Mucosa of rectum (tissue), 2 donors: ENCODE data around the gene MPIG6B.

Source experiments
- H3K27ac ChIP-seq, 2 donors: one replicate each; pipeline ENCODE4 v1.7.0; 2013; ENCODE audit warnings: inconsistent platforms in 2 of 2, low read depth in 2 of 2, low read length in 2 of 2
- H3K27me3 ChIP-seq, 2 donors: one replicate each; pipeline ENCODE4 v1.7.0; 2013; ENCODE audit warnings: low read length in 2 of 2; ENCODE audit not compliant: control insufficient read depth in 2 of 2, insufficient read depth in 2 of 2
- H3K36me3 ChIP-seq, 2 donors: one replicate each; pipeline ENCODE4 v1.7.0; 2013; ENCODE audit warnings: low read length in 2 of 2; ENCODE audit not compliant: control insufficient read depth in 2 of 2, insufficient read depth in 2 of 2
- H3K4me1 ChIP-seq, 2 donors: one replicate each; pipeline ENCODE4 v1.7.0; 2013; ENCODE audit warnings: low read length in 2 of 2, mild to moderate bottlenecking in 1 of 2; ENCODE audit not compliant: control insufficient read depth in 2 of 2, insufficient read depth in 2 of 2
- H3K4me3 ChIP-seq, 2 donors: one replicate each; pipeline ENCODE4 v1.7.0; 2013; ENCODE audit warnings: low read length in 2 of 2
- H3K9ac ChIP-seq, 2 donors: one replicate each; pipeline ENCODE4 v1.7.0; 2013; ENCODE audit warnings: low read length in 2 of 2, low read depth in 1 of 2, mild to moderate bottlenecking in 1 of 2
- H3K9me3 ChIP-seq, 2 donors: one replicate each; pipeline ENCODE4 v1.7.0; 2013; ENCODE audit warnings: low read length in 2 of 2; ENCODE audit not compliant: control insufficient read depth in 2 of 2
- donor health status: healthy.
- donor health status: Normal muscosa, but diverticular disease.

Gene MPIG6B

DNA sequence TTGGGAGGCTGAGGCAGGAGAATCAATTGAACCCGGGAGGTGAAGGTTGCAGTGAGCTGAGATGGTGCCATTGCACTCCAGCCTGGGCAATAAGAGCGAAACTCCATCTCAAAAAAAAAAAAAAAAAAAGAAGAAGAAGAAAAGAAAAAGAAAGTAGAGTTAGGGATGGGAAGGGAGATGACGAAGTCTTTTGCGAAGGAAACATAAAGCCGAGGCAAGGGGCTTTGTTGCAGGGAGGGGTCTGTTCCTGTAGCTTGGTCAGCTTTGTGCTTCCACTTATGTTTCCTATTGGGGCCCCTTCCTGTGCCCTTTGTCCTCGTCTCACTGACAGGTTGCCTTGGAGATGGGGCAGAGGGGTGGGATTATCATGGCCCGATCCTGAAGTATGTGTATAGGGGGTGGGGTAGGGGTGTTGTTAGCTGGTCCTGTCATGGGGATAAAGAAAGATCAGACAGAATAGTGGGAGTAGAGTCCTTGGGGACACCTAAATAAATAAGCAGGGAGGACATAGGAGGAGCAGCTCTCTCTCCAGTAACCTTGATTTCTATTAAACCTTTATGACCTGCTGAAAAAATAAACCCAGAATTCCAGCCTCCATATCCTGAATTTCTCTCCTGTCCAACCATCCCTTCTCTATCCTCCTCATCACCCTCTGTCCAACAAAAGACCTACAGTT lies 14.3 kb downstream of the MPIG6B start:
- H3K9ac ChIP-seq: peak overlapping the region; percentile 54 to 72

DNA sequence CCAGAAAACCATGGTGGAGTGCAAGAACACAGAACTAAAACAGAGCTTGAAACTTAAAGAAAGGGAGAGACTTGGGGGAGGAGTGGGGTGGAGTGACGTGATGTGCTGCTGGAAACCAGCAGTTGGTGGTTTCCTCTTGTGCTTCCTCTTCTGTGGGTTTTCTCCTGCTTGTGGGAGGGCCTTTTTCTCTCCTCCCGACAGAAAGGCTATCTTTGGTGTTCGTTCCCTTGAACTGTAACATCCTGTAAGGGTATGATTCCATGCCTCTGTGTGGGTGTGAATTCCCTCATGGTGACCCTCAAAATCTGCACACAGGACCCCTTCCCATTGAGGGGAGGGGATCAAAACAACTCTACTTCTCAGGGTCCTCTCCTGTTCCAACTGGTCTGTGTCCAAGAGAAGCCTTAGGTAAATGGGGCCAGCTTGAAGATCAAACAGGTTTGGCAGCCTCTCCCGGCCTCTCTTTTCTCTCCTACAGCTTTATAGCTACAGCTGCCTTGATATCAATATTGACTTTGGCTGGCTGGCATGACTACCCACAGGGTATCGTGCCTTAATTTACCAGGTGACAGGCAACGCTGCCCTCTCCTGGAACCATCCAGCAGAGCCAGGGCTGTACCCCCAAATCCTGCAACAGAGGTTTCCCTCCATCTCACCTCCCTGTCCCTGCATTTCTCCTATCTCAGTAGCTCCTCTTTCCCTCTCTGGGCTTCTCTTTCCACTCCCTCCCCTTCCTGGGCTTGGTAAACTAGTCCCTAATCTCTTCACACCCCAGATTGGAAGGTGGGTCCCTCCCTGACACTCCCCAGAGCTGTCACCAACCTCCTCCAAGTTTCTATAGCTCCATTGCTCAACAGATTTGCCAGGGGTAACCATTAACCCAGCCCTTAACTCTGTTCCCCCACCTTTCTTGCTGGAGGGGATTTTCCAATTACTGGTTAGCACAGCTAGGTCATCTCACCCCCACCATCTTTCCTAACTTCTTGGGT lies 15.1 kb downstream of the MPIG6B start:
- H3K4me1 ChIP-seq: peaks cover 44 to 46% of the 10 kb centered on the region in 2 donors
- peak overlapping the region; percentile 96 to 97 for H3K27ac ChIP-seq
- peaks cover 11 to 23% of the 10 kb centered on the region in 2 donors for H3K36me3 ChIP-seq
- H3K27me3 ChIP-seq: no peaks in the 10 kb centered on the region
- H3K9me3 ChIP-seq: no peaks in the 10 kb centered on the region
- H3K4me3 ChIP-seq: peak overlapping the region; percentile 2 to 87
- H3K9ac ChIP-seq: peak overlapping the region; percentile 54 to 72

More for the DNA sequence above, 14.3 kb downstream of the MPIG6B start:
- Histone ChIP-seq H3K4me3 (peak overlapping the region; percentile 2 to 87), H3K36me3 (peaks cover 16 to 23% of the 10 kb centered on the region in 2 donors), H3K27me3 (no peaks in the 10 kb centered on the region), H3K4me1 (peaks cover 44 to 46% of the 10 kb centered on the region in 2 donors), H3K27ac (peak overlapping the region; percentile 96 to 97), H3K9me3 (no peaks in the 10 kb centered on the region)

DNA sequence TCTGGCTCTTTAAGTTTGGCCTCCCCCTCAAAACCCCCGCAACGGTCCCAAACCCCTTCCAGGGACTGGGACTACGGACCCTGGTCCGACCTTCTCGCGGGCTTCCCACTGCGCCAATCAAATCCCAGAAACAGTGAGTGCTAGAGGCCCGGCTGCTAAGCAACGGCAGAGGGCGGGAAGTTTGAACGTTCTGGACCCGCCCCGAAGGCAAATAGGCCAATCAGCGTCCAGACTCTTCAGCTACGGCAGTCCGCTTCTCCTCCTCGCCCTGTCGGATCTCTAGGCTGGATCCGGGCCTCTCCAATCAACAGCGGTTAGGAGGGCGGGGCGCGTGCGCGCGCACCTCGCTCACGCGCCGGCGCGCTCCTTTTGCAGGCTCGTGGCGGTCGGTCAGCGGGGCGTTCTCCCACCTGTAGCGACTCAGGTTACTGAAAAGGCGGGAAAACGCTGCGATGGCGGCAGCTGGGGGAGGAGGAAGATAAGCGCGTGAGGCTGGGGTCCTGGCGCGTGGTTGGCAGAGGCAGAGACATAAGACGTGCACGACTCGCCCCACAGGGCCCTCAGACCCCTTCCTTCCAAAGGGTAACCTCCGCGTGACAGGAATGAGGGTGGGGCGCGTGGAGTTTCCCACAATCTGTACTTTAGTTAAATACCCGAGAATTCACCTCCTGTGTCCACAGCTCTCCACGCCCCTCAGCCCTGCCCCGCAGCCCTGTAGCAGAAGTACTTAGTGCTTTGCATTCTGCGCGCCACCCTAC lies 16.6 kb downstream of the MPIG6B start, which contains the start of gene MSH5:
TSS of gene MSH5 (plus strand) at position 367 of the 758 bp plus-strand sequence. CDS start 462 bp downstream, outside the sequence.
- Histone ChIP-seq H3K27me3 (no peaks in the 10 kb centered on the region), H3K9me3 (no peaks in the 10 kb centered on the region), H3K36me3 (peaks cover 0 to 18% of the 10 kb centered on the region in 2 donors), H3K9ac (peak within 1 kb of the TSS; percentile 85 to 89), H3K27ac (peak within 1 kb of the TSS; percentile 96 to 97), H3K4me1 (peaks cover 30 to 33% of the 10 kb centered on the region in 2 donors), H3K4me3 (peak within 1 kb of the TSS; percentile 81 to 87)

DNA sequence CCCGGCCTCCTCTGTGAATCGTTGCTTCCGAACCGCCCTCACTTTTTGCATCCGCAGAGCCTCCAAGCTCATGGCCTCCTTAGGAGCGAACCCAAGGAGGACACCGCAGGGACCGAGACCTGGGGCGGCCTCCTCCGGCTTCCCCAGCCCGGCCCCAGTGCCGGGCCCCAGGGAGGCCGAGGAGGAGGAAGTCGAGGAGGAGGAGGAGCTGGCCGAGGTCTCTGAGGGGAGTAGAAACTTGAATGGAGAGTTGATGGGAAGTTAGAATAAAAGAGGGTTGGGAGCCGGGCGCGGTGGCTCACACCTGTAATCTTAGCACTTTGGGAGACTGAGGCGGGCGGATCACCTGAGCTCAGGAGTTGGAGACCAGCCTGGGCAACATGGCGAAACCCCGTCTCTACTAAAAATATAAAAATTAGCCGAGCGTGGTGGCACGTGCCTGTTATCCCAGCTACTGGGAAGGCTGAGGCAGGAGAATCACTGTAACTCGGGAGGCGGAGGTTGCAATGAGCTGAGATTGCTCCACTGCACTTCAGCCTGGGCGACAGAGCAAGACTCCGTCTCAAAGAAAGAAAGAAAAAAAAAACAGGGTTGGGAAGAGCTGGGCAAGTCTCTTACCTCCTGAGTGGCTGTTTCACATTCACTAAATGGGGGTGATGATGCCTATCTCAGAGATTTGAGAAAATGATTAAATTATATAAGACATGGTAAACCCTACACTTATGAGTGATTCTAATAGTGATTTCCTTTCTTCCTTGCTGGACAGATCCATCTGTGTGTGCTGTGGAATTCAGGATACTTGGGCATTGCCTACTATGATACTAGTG lies 17.4 kb downstream of the MPIG6B start:
- Histone ChIP-seq H3K27ac (peak overlapping the region; percentile 90 to 97), H3K9ac (peak overlapping the region; percentile 85 to 89), H3K27me3 (no peaks in the 10 kb centered on the region), H3K36me3 (peaks cover 0 to 18% of the 10 kb centered on the region in 2 donors), H3K9me3 (no peaks in the 10 kb centered on the region), H3K4me1 (peaks cover 30 to 33% of the 10 kb centered on the region in 2 donors), H3K4me3 (peak overlapping the region; percentile 81 to 87)

DNA sequence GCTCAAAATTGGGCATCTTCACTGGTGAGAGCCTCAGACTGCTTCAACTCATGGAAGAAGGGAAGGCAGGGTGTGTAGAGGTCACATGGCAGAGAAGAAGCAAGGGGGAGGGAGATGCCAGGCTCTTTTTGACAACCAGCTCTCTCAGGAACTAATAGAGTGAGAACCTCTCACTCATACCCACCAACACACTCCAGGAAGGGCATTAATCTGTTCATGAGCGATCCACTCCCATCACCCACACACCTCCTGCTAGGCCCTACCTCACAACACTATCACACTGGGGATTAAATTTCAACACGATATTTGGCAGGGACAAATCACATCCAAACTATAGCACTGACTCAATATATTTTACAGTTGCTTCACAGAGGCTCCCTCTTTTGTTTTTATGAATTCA lies 18.6 kb downstream of the MPIG6B start:
- Histone ChIP-seq H3K36me3 (peaks cover 0 to 18% of the 10 kb centered on the region in 2 donors), H3K27ac (no peak overlapping the region), H3K4me1 (peaks cover 28 to 29% of the 10 kb centered on the region in 2 donors), H3K9ac (no peak overlapping the region), H3K4me3 (no peak overlapping the region), H3K9me3 (no peaks in the 10 kb centered on the region), H3K27me3 (no peaks in the 10 kb centered on the region)

DNA sequence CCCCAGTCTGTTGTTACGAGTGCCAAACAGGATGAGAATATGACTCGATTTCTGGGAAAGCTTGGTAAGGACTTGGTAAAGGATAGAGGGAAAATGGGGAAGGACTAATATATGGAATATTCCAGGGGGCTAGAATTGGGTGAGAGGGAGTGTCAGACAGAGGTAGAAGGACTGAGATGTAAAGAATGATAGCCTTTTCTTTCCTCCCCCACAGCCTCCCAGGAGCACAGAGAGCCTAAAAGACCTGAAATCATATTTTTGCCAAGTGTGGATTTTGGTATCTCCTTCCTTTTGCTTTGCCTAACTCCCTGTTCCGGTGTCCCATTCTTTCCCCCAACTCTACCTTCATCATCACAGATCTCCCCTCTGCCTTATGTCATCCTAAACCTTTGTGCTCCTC lies 19.7 kb downstream of the MPIG6B start:
- Histone ChIP-seq H3K9me3 (no peaks in the 10 kb centered on the region), H3K4me3 (no peak overlapping the region), H3K4me1 (peaks cover 19 to 20% of the 10 kb centered on the region in 2 donors), H3K36me3 (peaks cover 0 to 24% of the 10 kb centered on the region in 2 donors), H3K27me3 (no peaks in the 10 kb centered on the region), H3K27ac (no peak overlapping the region), H3K9ac (no peak overlapping the region)

DNA sequence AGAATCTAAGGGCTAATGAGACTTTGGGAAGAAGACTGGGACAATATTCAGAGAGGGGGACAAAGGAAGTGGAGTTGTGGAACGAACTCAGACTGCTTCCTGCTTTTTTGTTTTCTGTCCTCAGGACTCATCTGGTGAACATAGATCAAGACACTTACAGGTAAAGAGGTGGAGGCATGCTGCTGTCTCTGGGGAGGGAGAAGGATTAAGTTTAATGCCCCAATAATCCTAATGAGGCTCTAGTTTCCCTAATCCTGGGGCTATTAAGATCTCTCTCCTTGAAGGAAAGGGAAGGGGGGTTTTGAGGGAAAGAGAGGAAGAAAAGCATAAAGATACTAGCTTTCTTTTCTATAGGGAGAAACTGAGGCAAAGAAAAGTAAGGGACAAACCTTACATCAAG lies 21.2 kb downstream of the MPIG6B start:
- Histone ChIP-seq H3K36me3 (peaks cover 0 to 24% of the 10 kb centered on the region in 2 donors), H3K4me1 (peaks cover 5% of the 10 kb centered on the region in 2 donors), H3K4me3 (no peak overlapping the region), H3K27me3 (no peaks in the 10 kb centered on the region), H3K27ac (no peak overlapping the region), H3K9ac (no peak overlapping the region), H3K9me3 (no peaks in the 10 kb centered on the region)

DNA sequence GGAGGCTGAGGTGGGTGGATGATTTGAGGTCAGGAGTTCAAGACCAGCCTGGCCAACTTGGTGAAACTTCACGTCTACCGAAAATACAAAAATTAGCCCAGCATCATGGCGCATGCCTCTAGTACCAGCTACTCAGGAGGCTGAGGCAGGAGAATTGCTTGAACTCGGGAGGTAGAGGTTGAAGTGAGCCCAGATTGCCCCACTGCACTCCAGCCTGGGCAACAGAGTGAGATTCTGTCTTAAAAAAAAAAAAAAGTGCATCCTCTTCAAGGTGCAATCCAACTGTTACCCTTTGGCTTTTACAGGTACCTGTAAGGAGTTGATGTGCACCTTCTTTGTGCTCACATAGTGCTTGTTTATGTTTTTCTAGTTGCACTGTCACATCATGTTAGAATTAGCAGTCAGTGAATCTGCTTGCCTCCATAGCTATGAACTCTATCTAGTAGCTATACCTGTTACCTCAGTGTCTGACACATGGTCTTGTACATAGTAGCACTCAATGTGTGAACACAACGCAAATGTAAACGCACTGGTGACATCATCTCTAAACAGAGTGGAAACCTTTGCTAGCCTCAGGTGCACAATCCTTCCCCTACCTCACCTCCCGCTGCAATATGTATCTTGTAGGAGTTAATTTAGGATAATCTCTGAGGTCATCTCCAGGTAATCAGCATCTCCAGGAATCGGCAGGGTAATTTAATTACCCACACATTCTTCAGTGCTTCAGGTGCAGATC lies 26.3 kb downstream of the MPIG6B start:
- Histone ChIP-seq H3K36me3 (peaks cover 0 to 6% of the 10 kb centered on the region in 2 donors), H3K9ac (no peak overlapping the region), H3K9me3 (no peaks in the 10 kb centered on the region), H3K4me3 (no peak overlapping the region), H3K27ac (no peak overlapping the region), H3K27me3 (no peaks in the 10 kb centered on the region), H3K4me1 (no peaks in the 10 kb centered on the region)
